A549 (cell line): ENCODE measurements around the gene PIK3C3. TPM values are rescaled to one million over a fixed set of nuclear protein-coding genes. Genes with fewer than 3 reads are reported as not detected.

Experiments used
- ATAC-seq, 2 experiments: fragments of 200-7000 bp in 1 of 2; fragments of >200 bp in 1 of 2; cut with Nextera tagmentation in 1 of 2; cut with Tn5 transposase in 1 of 2; 3 replicates each; pipeline versions ENCODE4 v1.8.0 to v1.9.1; 2018 to 2020; ENCODE audit warnings: mild to moderate bottlenecking in 1 of 2, moderate library complexity in 1 of 2
- CTCF ChIA-PET: fragments of 300-600 bp; sonication (Branson Sonifier 250); formaldehyde crosslinking; extraction: SDS; loops from one replicate; lab custom pipeline; 2021; ENCODE audit warnings: antibody characterized with exemption, inconsistent platforms; lab: Yijun Ruan, JAX
- POLR2A ChIA-PET: fragments of 350-600 bp; formaldehyde crosslinking; extraction: SDS; loops from one replicate; lab custom pipeline; 2021; ENCODE audit warnings: antibody characterized with exemption, inconsistent platforms; lab: Yijun Ruan, JAX
- DNase-seq, 2 experiments: peaks; one replicate each; pipeline versions ENCODE4 v3.0.0 to v3.0.0-alpha.2; 2011 to 2016; ENCODE audit warnings: low read depth in 1 of 2, low spot score in 1 of 2
- FAIRE-seq: peaks from 2 replicates; lab custom pipeline; 2011; peaks lifted over from hg19 to GRCh38; lab: Jason Lieb, UNC
- H3K27ac ChIP-seq, 2 experiments: fragments of >200 bp; sonication (Bioruptor Twin); formaldehyde crosslinking; 3 replicates each; pipeline ENCODE4 v1.5.1; 2016 to 2017
- H3K4me1 ChIP-seq: fragments of >200 bp; sonication (Bioruptor Twin); formaldehyde crosslinking; 3 replicates; pipeline ENCODE4 v1.6.1; 2016
- H3K4me2 ChIP-seq: fragments of >200 bp; sonication (Bioruptor Twin); formaldehyde crosslinking; 3 replicates; pipeline ENCODE4 v1.6.1; 2016
- H3K4me3 ChIP-seq: fragments of >200 bp; sonication (Bioruptor Twin); formaldehyde crosslinking; 3 replicates; pipeline ENCODE4 v1.5.1; 2016
- H3K9me3 ChIP-seq: fragments of >200 bp; sonication (Bioruptor Twin); formaldehyde crosslinking; 3 replicates; pipeline ENCODE4 v1.6.1; 2016
- CBX2 ChIP-seq: fragments of 200-600 bp; sonication (generic); IDR thresholded peaks from 2 replicates; pipeline ENCODE4 v1.6.1; 2016; ENCODE audit warnings: low read depth, mild to moderate bottlenecking, borderline replicate concordance
- CHD2 ChIP-seq: fragments of 150-350 bp; IDR thresholded peaks from 2 replicates; pipeline ENCODE4 v1.6.1; 2014; ENCODE audit warnings: low read length; ENCODE audit not compliant: partially characterized antibody
- CHD4 ChIP-seq: fragments of 200-600 bp; sonication (generic); IDR thresholded peaks from 2 replicates; pipeline ENCODE4 v1.6.1; 2016; ENCODE audit warnings: antibody characterized with exemption, mild to moderate bottlenecking, borderline replicate concordance
- EP300 ChIP-seq, 2 experiments: fragments of >200 bp; sonication (Bioruptor Twin); formaldehyde crosslinking; IDR thresholded peaks; 2 replicates in 1 of 2; 3 replicates in 1 of 2; pipeline ENCODE4 v1.6.1; 2016 to 2017
- ESRRA ChIP-seq: fragments of 150-350 bp; IDR thresholded peaks from 2 replicates; pipeline ENCODE4 v1.6.1; 2014; ENCODE audit warnings: mild to moderate bottlenecking, low read length, borderline replicate concordance
- HMGXB4 ChIP-seq: fragments of 250-450 bp; sonication (Bioruptor Pico); IDR thresholded peaks from 2 replicates; pipeline ENCODE4 v1.5.0; 2021; ENCODE audit warnings: mild to moderate bottlenecking, moderate library complexity, borderline replicate concordance
- HOXA7 ChIP-seq: fragments of 250-450 bp; sonication (Bioruptor Pico); IDR thresholded peaks from 2 replicates; pipeline ENCODE4 v1.5.0; 2020; ENCODE audit warnings: mild to moderate bottlenecking, moderate library complexity
- JUN ChIP-seq, 2 experiments: fragments of >200 bp; sonication (Bioruptor Twin); formaldehyde crosslinking; IDR thresholded peaks; 2 replicates in 1 of 2; 3 replicates in 1 of 2; pipeline ENCODE4 v1.6.1; 2016 to 2017
- KDM1A ChIP-seq: fragments of 200-600 bp; sonication (generic); IDR thresholded peaks from 2 replicates; pipeline ENCODE4 v1.6.1; 2016; ENCODE audit warnings: low read depth, mild to moderate bottlenecking
- MAX ChIP-seq: IDR thresholded peaks from 2 replicates; pipeline ENCODE4 v1.6.1; 2012
- NFE2L2 ChIP-seq: fragments of 150-350 bp; conservative IDR thresholded peaks from 2 replicates; pipeline ENCODE4 v1.6.1; 2014; ENCODE audit warnings: low read length
- NPAS2 ChIP-seq: fragments of 250-450 bp; sonication (Bioruptor Pico); IDR thresholded peaks from 2 replicates; pipeline ENCODE4 v1.8.0; 2022; ENCODE audit warnings: mild to moderate bottlenecking, moderate library complexity, borderline replicate concordance
- PHF8 ChIP-seq: fragments of 200-600 bp; sonication (generic); IDR thresholded peaks from 2 replicates; pipeline ENCODE4 v1.6.1; 2016; ENCODE audit warnings: low read depth, mild to moderate bottlenecking, antibody characterized with exemption, moderate library complexity, borderline replicate concordance
- POLR2AphosphoS2 ChIP-seq: conservative IDR thresholded peaks from 2 replicates; pipeline ENCODE4 v1.6.1; 2012; ENCODE audit warnings: low read length, improper control_type of control experiment, inconsistent platforms
- RARB ChIP-seq: fragments of 250-450 bp; sonication (Bioruptor Pico); IDR thresholded peaks from 2 replicates; pipeline ENCODE4 v1.8.0; 2021; ENCODE audit warnings: mild to moderate bottlenecking, moderate library complexity
- USF2 ChIP-seq: fragments of 450-650 bp; IDR thresholded peaks from 2 replicates; pipeline ENCODE4 v1.6.1; 2014; ENCODE audit warnings: antibody characterized with exemption
- ZC3H11A ChIP-seq: fragments of 450-650 bp; IDR thresholded peaks from 2 replicates; pipeline ENCODE4 v1.6.1; 2014; ENCODE audit warnings: antibody characterized with exemption, mild to moderate bottlenecking
- ZFP36 ChIP-seq: fragments of 450-650 bp; IDR thresholded peaks from 2 replicates; pipeline ENCODE4 v1.6.1; 2014; ENCODE audit warnings: borderline replicate concordance; ENCODE audit not compliant: partially characterized antibody
- WGBS: methylation state at CpG from one replicate; pipeline ENCODE4 v1.1.6; 2017; ENCODE audit errors: missing lambda C conversion rate; 5-methylcytosine and 5-hydroxymethylcytosine counted together
- polyA plus RNA-seq, 4 experiments: library from polyadenylated mRNA; depleted of rRNA in 3 of 4; stranded (reverse); fragments of >200 nt; fragmentation: RNase III in 1 of 4; extraction: RNeasy Plus Mini Kit Qiagen cat#74134 plus additional on column Dnase treatment in 1 of 4; gene quantifications; 2 replicates in 3 of 4; 3 replicates in 1 of 4; pipeline ENCODE4 v1.2.3, GENCODE V29; 2011 to 2017
- TF ChIP-seq, protein P1 (sequence below): IDR thresholded peaks from 2 replicates; pipeline ENCODE4 v1.6.1; 2012; ENCODE audit warnings: low read depth, borderline replicate concordance
- TF ChIP-seq, protein P2 (sequence below): fragments of >200 bp; sonication (Bioruptor Twin); formaldehyde crosslinking; IDR thresholded peaks from 3 replicates; pipeline ENCODE4 v1.5.1; 2016

Gene PIK3C3
- polyA plus RNA-seq, 2 of the 4 experiments (the other 2 are of a cell fraction): 18.6 to 36.0 TPM

- DNase-seq: peak in 1 of 2 experiments; percentile 53
These were observed 83.9 kb downstream of the PIK3C3 start for GRCh38 chr18:42038936-42039335.

DNA sequence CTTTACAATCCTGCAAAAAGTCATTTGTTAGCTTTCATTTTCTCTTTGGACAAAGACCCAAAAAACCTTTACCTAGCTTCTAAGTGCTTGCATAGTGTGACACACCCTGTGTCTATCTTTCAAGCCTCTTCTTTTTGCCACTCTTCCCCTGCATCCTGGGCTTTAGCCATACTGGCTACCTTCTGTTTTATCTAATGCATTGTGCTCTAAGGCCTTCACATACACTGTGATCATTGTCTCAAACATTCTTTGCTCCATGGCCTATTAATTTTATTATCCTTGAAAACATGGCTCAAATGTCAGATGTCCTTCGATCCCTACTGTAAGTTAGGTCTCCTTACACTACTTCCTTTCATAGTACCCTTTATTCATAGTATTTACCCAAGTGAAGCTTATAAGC is 84.4 kb downstream of the PIK3C3 start:
- ATAC-seq (no peak), FAIRE-seq (no peak), DNase-seq (no peak)
- ChIA-PET POLR2A (no interaction called here), CTCF (interaction anchor here (1.1 to 1.4 kb wide), 2 partner anchors 8 to 12 kb away, joined by 3 read pairs; no protein-coding TSS in a partner anchor)
- H3K4me1 ChIP-seq: peaks cover 15% of the 10 kb centered on the region; the same call in 2 of the 3 replicates
- WGBS: 94% methylated on average over 1 of the region's 1 CpG
- no peak for TF ChIP-seq NFE2L2
- TF ChIP-seq CHD2: no peak
- TF ChIP-seq PHF8: no peak
- TF ChIP-seq POLR2AphosphoS2: no peak
- no peak for TF ChIP-seq KDM1A
- TF ChIP-seq USF2: no peak
- TF ChIP-seq ZC3H11A: no peak
- no peak for TF ChIP-seq NPAS2 (CRISPR knock-in tag)
- TF ChIP-seq, protein P1, sequence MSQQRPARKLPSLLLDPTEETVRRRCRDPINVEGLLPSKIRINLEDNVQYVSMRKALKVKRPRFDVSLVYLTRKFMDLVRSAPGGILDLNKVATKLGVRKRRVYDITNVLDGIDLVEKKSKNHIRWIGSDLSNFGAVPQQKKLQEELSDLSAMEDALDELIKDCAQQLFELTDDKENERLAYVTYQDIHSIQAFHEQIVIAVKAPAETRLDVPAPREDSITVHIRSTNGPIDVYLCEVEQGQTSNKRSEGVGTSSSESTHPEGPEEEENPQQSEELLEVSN: no peak
- TF ChIP-seq CBX2: no peak
- TF ChIP-seq ZFP36: no peak
- no peak for TF ChIP-seq RARB (CRISPR knock-in tag)
- TF ChIP-seq HMGXB4: no peak
- no peak for TF ChIP-seq EP300 (IDR thresholded peaks at IDR 0.05)
- TF ChIP-seq, protein P2, sequence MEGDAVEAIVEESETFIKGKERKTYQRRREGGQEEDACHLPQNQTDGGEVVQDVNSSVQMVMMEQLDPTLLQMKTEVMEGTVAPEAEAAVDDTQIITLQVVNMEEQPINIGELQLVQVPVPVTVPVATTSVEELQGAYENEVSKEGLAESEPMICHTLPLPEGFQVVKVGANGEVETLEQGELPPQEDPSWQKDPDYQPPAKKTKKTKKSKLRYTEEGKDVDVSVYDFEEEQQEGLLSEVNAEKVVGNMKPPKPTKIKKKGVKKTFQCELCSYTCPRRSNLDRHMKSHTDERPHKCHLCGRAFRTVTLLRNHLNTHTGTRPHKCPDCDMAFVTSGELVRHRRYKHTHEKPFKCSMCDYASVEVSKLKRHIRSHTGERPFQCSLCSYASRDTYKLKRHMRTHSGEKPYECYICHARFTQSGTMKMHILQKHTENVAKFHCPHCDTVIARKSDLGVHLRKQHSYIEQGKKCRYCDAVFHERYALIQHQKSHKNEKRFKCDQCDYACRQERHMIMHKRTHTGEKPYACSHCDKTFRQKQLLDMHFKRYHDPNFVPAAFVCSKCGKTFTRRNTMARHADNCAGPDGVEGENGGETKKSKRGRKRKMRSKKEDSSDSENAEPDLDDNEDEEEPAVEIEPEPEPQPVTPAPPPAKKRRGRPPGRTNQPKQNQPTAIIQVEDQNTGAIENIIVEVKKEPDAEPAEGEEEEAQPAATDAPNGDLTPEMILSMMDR: no peak
- no peak overlapping the region for H3K4me3 ChIP-seq
- peak overlapping the region; percentile 49 for H3K4me2 ChIP-seq
- H3K27ac ChIP-seq: peak overlapping the region in 1 of 2 experiments; percentile 61; a peak in 2 of 6 replicates
- no peaks in the 10 kb centered on the region for H3K9me3 ChIP-seq

More at GRCh38 chr18:42038936-42039335, 83.9 kb downstream of the PIK3C3 start:
- H3K9me3 ChIP-seq: no peaks in the 10 kb centered on the region
- no peak for TF ChIP-seq JUN (IDR thresholded peaks at IDR 0.05)
- no peak for TF ChIP-seq ZFP36
- no peak for TF ChIP-seq CHD4
- TF ChIP-seq HOXA7 (CRISPR knock-in tag): no peak
- TF ChIP-seq POLR2AphosphoS2: no peak
- TF ChIP-seq MAX: no peak
- no peak for TF ChIP-seq ESRRA
- TF ChIP-seq, all 56 proteins: peak for 0
- FAIRE-seq (no peak), ATAC-seq (peak in 1 of 2 experiments; percentile 48; a peak in 2 of 6 replicates)
- peak overlapping the region; percentile 49 for H3K4me2 ChIP-seq
- ChIA-PET CTCF (interaction anchor here (1.1 to 1.4 kb wide), 2 partner anchors 8 to 11 kb away, joined by 3 read pairs; no protein-coding TSS in a partner anchor), POLR2A (no interaction called here)
- H3K4me1 ChIP-seq: peaks cover 15% of the 10 kb centered on the region; the same call in 2 of the 3 replicates
- H3K4me3 ChIP-seq: no peak overlapping the region
- WGBS: 15% methylated on average over 1 of the region's 1 CpG
- peak overlapping the region in 1 of 2 experiments; percentile 61; a peak in 3 of 6 replicates for H3K27ac ChIP-seq
